NCI-H345 (cell line): Measurements from ENCODE around the gene CTAGE15.
"Not testable (repeated sequence)": the region's sequence is repeated elsewhere in the genome, so short reads cannot be mapped to it uniquely, and the experiment has no call there.

Source experiments
- DNase-seq: peaks from one replicate; lab custom pipeline; 2025; lab: John Stamatoyannopoulos, UW

Gene CTAGE15, protein sequence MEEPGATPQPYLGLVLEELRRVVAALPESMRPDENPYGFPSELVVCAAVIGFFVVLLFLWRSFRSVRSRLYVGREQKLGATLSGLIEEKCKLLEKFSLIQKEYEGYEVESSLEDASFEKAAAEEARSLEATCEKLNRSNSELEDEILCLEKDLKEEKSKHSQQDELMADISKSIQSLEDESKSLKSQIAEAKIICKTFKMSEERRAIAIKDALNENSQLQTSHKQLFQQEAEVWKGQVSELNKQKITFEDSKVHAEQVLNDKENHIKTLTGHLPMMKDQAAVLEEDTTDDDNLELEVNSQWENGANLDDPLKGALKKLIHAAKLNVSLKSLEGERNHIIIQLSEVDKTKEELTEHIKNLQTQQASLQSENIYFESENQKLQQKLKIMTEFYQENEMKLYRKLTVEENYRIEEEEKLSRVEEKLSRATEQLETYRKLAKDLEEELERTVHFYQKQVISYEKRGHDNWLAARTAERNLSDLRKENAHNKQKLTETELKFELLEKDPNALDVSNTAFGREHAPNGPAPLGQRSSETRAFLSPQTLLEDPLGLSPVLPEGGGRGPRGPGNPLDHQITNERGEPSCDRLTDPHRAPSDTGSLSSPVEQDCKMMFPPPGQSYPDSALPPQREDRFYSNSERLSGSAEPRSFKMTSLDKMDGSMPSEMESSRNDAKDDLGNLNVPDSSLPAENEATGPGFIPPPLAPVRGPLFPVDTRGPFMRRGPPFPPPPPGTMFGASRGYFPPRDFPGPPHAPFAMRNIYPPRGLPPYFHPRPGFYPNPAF

DNA sequence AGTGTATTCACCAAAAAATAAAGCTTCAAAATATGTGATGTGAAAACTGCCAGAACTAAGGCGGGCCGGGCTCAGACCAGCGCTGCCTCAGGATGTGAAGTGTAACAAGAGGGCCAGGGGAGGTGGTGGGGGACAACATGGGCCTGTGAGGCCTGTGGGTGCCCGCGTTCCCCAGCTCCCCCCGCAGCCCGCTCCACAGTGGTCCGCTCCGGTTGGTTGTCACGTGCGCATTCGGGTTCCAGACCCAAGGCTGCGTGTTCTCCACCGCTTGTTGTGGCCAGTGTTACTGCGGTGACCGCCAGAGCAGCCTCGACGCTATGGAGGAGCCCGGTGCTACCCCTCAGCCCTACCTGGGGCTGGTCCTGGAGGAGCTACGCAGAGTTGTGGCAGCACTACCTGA lies at the start of gene CTAGE15:
Gene CTAGE15, plus strand, starts transcription at position 301 of the 400 bp plus-strand sequence. Its CDS starts 17 bp downstream, at position 318.
- not testable (repeated sequence) for DNase-seq

DNA sequence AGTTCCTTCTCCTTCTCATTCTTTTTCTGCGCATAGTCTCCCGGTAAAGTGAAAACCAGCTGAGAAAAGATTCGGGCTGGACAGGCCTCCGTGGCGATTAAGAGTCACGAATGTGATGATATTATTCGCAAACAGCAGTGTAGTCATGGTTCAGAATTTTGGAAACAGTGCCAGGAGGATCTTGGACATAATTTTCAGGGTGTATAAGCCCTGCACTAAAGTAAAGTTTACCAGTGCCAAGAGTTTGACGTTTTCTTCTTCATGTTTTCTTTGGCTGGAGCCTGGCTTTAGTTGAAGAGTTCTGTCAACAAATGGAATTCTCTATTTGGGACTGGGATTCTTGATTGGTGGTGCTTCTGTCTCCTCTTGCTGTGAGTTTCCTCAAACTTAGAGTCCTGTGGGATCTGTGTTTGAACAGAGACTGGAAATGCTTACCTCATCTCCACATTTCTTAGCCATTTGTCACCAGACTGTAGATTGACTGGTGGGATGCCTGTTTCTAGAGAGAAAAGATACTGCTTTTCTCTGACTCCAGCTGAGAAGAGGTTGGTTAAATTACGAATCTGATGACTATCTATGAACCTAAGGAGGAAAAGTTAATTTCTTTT lies 49.2 kb upstream of the CTAGE15 start:
- not testable (repeated sequence) for DNase-seq

GRCh38 chr7:143531169-143531926 lies 40.3 kb upstream of the CTAGE15 start:
- not testable (repeated sequence) for DNase-seq

DNA sequence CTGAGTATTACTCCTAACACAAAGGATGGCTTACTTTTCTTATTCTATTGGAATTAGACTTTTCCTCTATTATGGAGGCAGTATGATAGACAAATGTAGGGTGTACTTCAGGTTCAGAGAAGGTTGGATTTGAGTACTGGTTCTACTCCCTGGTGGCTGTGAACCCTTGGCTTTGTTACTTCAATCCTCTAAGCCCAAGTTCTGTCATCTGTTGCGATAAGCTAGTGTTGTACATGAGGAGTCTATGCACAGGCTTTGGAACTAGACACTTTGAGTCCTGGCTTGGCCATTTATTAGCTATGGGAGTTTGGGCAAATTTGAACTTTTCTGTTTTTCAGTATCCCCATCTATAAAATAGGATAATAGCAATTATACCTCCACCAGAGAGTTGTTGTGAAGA lies 39.7 kb upstream of the CTAGE15 start:
- DNase-seq = not testable (repeated sequence)

- DNase-seq = not testable (repeated sequence)
These were observed 38.3 kb upstream of the CTAGE15 start for GRCh38 chr7:143533213-143533839.

- not testable (repeated sequence) for DNase-seq
These were observed 35.2 kb upstream of the CTAGE15 start for GRCh38 chr7:143536443-143536842.

DNA sequence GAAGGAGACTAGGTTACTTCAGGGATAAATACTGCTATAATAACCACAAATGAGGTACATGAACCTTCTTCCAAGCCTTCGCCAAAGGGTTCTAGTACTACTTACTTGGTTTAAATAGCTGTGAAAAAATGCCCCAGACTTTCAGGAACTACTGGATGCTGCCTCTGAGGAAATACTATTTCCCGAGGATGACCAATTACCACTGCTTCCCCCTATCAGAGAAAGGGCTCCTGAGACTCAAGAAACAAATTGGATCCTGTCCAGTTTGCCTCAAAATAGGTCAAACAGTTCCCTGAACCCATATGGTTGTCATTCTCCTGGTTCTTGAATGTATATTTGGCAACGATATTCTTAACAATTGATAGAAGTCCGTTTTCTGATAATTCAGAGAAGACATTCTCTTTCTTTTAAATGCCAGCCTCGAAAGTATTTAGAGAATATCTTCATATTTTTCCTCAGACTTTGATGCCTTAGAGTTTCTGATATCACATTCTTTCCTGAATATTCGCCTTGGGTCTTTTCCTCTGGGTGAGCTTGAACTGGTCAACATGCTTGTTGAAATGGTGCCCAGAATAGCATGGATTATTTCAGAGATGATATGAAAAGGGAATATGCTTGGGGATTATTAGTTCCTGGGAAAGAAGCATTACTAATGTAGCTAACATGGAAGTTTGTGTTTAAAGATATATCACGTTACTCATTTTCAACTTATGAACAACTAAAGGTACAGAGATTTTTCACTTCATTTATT lies 28.1 kb upstream of the CTAGE15 start:
- not testable (repeated sequence) for DNase-seq

DNA sequence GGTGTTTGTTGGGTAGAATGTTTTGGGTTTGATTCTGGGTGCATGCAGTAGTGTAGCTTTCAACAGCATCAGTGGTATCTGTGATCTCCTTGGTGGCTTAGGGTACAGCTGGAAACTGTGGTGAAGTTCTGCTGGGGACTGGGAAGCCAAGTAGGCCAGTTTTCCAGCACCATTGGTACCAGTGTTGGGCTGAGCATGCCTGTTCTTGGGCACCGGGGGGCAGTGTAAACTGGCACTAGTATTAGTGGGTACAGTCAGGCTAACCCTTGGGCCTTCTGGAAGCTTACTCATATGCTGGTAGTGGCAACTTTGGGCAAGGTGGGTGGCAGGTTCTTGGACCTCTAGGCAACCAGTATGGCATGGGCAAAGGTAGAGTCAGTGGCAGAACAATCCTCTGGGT lies 15.6 kb upstream of the CTAGE15 start:
- not testable (repeated sequence) for DNase-seq

DNA sequence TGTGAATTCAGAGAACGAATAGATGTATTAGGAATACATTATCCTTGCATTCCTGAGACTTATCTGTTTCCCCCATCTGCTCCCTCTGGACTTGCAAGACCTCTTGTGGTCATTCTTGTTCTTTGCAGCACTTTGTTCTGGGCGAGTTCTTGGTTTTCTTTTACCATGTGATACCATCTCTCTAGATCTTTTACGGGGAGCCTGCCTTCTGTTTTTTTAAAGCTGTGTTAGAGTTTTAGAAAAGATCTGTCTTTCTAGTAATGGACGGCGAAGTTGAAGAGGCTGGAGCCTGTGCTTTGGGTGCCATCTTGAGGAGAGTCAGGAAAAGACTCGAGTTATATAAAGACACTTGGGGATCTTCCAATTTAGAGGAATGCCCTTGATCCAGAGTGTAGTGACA lies 8.3 kb upstream of the CTAGE15 start:
- not testable (repeated sequence) for DNase-seq

GRCh38 chr7:143566001-143566400 lies 5.6 kb upstream of the CTAGE15 start:
- DNase-seq = not testable (repeated sequence)

- not testable (repeated sequence) for DNase-seq
These were observed 16.6 kb downstream of the CTAGE15 start for GRCh38 chr7:143588183-143588582.

DNA sequence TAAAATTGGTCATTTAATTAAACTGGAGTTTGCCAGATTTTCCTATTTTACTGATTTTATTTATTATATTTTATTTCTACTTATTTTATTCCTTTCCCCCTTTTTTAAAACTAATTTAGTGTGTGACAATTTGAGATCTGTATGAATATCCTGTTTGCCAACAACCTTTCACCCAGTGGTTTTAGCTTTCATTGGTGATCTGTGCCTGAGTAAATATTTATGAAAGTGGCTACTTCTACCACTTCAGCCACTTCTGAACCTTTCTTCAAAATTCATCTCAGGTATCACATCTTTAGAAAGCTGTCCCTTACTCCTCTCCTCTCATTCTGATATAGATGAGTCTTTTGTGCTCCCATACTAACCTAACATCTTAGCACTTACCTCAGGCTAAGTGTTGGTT lies 18.3 kb downstream of the CTAGE15 start:
- DNase-seq = not testable (repeated sequence)

DNA sequence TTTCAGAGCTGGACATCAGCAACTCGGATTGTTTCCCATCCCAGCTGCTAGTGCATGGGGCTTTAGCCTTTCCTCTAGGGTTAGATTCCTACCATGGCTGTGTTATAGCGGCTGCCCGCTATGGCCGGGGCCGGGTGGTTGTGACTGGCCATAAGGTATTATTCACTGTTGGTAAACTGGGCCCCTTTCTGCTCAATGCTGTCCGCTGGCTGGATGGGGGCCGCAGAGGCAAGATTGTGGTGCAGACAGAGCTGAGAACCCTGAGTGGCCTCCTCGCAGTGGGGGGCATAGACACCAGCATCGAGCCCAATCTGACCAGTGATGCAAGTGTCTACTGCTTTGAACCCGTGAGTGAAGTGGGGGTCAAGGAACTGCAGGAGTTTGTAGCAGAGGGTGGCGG lies 26.5 kb downstream of the CTAGE15 start:
- DNase-seq = not testable (repeated sequence)

- not testable (repeated sequence) for DNase-seq
These were observed 31.9 kb downstream of the CTAGE15 start for GRCh38 chr7:143603549-143603948.

- not testable (repeated sequence) for DNase-seq
These were observed 34.5 kb downstream of the CTAGE15 start for GRCh38 chr7:143606088-143606487.

GRCh38 chr7:143615545-143615944 lies 43.9 kb downstream of the CTAGE15 start:
- DNase-seq = not testable (repeated sequence)

- not testable (repeated sequence) for DNase-seq
These were observed 45.6 kb downstream of the CTAGE15 start for GRCh38 chr7:143617204-143617603.

- DNase-seq = not testable (repeated sequence)
These were observed 48.5 kb downstream of the CTAGE15 start for GRCh38 chr7:143620058-143620457.

DNA sequence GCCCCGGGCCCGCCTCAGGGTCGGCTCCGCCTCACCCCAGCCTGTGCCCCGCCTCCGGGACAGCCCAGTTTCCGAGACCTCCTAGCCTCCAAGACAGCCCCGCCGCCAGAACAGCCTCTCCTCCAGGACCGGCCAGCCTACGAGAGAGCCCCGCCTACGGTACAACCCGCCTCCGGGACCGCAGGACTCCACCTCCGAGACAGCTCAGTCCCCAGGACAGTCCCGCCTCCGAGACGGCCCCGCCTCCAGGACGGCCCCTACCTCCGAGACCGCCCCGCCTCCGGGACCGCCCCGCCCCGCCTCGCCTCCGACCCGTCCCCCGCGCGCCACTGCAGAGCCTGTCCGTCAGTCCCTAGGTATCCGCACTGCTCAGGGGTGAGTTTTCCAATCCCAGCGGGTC lies 49.0 kb downstream of the CTAGE15 start, which contains the start of gene TCAF2:
Gene TCAF2, plus strand, starts transcription at position 329 of the 400 bp plus-strand sequence.
- DNase-seq = not testable (repeated sequence)

DNA sequence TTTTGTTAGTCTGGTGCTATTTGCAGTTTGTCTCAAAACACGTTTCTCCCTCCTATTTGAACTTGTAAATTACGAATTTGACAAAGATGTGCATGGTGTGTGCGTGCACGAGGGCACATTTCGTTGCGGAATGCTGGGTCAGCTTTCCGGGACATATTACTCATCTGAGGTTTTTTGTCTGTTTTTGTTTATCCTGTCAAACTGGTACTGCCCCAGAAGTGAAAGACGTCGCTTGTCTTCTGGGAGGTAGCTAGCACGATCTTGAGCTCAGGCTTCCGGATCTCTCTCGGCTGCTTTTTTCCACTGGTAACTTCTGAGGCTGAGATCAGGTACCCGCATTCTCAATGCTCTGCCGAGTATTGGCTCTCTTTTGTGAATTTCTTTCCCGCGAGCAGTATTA lies 49.6 kb downstream of the CTAGE15 start:
- not testable (repeated sequence) for DNase-seq
